ENCODE results near the gene CDC14A. TPM values are rescaled to one million over a fixed set of nuclear protein-coding genes. Genes with fewer than 3 reads are reported as not detected.

Gene CDC14A
- total and polyA plus RNA-seq, 11 donors = 1.7 to 8.8 (median 3.5) TPM

DNA sequence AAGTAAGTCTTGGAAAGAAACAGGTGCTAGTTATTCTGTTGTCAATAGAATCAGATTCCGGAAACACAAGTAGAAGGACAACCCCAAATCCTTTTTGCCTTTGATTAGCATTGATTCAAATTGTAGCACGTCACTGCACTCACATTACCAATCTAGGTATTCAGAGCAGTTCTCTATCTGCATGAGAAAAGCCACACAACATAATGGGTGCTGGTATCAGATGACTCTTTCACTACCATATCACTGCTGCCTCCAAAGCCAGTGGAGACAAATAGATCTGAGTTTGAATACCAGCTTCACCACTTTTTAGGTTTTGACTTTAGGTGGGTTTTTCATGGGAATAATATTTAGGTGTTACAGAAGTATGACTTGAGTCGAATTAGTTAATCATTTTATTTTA, 47.4 kb upstream of the CDC14A start:
- Histone ChIP-seq H3K9me3 (peaks cover 0 to 5% (median 0%) of the 10 kb centered on the region in 12 donors), H3K36me3 (no peaks in the 10 kb centered on the region), H3K27me3 (no peaks in the 10 kb centered on the region), H3K4me3 (no peak overlapping the region), H3K4me1 (no peaks in the 10 kb centered on the region), H3K27ac (no peak overlapping the region)
- TF ChIP-seq POLR2A (IDR thresholded peaks at IDR 0.05) = no peak
- TF ChIP-seq, protein P1, sequence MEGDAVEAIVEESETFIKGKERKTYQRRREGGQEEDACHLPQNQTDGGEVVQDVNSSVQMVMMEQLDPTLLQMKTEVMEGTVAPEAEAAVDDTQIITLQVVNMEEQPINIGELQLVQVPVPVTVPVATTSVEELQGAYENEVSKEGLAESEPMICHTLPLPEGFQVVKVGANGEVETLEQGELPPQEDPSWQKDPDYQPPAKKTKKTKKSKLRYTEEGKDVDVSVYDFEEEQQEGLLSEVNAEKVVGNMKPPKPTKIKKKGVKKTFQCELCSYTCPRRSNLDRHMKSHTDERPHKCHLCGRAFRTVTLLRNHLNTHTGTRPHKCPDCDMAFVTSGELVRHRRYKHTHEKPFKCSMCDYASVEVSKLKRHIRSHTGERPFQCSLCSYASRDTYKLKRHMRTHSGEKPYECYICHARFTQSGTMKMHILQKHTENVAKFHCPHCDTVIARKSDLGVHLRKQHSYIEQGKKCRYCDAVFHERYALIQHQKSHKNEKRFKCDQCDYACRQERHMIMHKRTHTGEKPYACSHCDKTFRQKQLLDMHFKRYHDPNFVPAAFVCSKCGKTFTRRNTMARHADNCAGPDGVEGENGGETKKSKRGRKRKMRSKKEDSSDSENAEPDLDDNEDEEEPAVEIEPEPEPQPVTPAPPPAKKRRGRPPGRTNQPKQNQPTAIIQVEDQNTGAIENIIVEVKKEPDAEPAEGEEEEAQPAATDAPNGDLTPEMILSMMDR (IDR thresholded peaks at IDR 0.05) = no peak
- ATAC-seq (no peak), DNase-seq (no peak)
- WGBS, 4 donors = 85 to 93% (median 86%) methylated on average over 3 of the region's 3 CpGs
- intact Hi-C loops (cut with DNase I) = no loop called here

DNA sequence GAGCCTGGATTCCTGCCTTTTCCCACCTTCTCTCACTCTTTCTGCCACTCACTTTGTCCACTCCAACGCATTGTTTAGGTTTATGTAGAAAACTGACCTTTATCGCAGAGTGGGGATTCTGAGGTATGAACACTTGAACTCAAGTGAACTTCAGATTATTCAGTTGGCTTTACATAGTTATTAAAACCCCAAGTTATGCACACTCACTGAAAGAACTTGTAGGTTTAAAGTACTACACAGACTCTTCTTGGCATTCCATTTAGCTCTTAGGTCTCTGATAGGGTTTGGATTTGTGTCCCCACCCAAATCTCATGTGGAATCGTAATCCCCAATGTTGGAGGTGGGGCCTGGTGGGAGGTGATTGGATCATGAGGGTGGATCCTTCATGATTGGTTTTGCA, 46.4 kb upstream of the CDC14A start:
- WGBS, 4 donors = 93 to 98% (median 95%) methylated on average over 3 of the region's 3 CpGs

DNA sequence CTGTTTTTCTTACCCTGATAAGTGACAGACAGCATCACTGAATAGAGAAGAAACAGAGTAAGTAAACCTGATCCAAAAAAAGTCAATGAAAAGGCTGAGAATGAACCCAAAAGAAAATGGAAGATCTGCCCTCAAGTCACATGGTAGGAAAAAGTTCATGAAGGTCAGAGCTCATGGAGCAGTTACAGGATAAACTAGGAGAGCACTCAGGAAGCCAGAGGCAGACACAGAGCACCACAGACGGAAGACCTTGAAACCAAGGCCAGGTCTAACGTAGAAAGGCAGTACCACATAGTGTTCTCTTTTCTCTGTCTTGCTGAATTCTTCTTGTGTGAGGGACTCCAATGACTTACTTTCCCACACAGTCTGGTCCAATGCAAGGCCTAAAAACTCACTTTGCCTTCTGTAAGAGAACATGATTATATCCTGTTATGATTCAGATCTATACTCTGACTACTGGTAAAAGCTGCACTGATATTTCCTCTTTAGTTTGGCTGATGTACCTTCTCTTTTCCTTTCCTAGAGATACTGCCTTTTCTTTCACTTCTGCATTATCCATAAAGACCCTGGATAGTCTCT, 45.5 kb upstream of the CDC14A start:
- H3K9me3 ChIP-seq = peaks cover 0 to 10% (median 0%) of the 10 kb centered on the region in 12 donors
- no peaks in the 10 kb centered on the region for H3K27me3 ChIP-seq
- H3K4me3 ChIP-seq = no peak overlapping the region
- intact Hi-C loops (cut with DNase I) = no loop called here
- H3K4me1 ChIP-seq = no peaks in the 10 kb centered on the region
- TF ChIP-seq, protein P1 (IDR thresholded peaks at IDR 0.05) = no peak
- no peak for TF ChIP-seq POLR2A (IDR thresholded peaks at IDR 0.05)
- DNase-seq = no peak
- no peaks in the 10 kb centered on the region for H3K36me3 ChIP-seq
- ATAC-seq = no peak
- 70 to 82% (median 75%) methylated on average over 2 of the region's 2 CpGs for WGBS, 4 donors
- no peak overlapping the region for H3K27ac ChIP-seq

More for the DNA sequence above, 46.4 kb upstream of the CDC14A start:
- no peaks in the 10 kb centered on the region for H3K4me1 ChIP-seq
- ATAC-seq (no peak), DNase-seq (no peak)
- no peaks in the 10 kb centered on the region for H3K36me3 ChIP-seq
- no peak overlapping the region for H3K27ac ChIP-seq
- intact Hi-C loops (cut with DNase I) = no loop called here
- TF ChIP-seq, protein P1 (IDR thresholded peaks at IDR 0.05) = no peak
- no peak for TF ChIP-seq POLR2A (IDR thresholded peaks at IDR 0.05)
- no peaks in the 10 kb centered on the region for H3K27me3 ChIP-seq
- no peak overlapping the region for H3K4me3 ChIP-seq
- peaks cover 0 to 10% (median 0%) of the 10 kb centered on the region in 12 donors for H3K9me3 ChIP-seq

DNA sequence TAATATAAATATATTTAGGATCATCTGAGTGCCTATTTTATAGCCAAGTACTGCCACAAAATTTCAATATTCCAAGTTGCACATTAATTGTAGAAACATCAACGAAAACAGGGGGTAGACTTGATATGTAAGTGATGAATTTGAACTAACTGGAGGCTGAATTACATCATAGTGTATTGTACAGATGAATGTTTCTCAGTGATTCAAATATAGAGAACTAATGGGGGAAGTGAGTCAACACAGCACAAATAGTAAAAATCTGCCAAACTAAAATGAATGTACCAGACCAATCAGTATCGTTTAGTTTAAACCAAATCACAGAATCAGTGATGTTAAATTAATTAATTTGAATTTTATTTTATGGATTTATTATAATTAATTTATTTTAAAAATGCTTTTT, 43.5 kb upstream of the CDC14A start:
- H3K9me3 ChIP-seq = peaks cover 0 to 10% (median 0%) of the 10 kb centered on the region in 12 donors
- H3K27ac ChIP-seq = no peak overlapping the region
- H3K4me3 ChIP-seq = no peak overlapping the region
- no peaks in the 10 kb centered on the region for H3K27me3 ChIP-seq
- TF ChIP-seq, protein P1 (IDR thresholded peaks at IDR 0.05) = no peak
- TF ChIP-seq POLR2A (IDR thresholded peaks at IDR 0.05) = no peak
- no peaks in the 10 kb centered on the region for H3K36me3 ChIP-seq
- ATAC-seq = no peak
- intact Hi-C loops (cut with DNase I) = no loop called here
- 66 to 81% (median 78%) methylated on average over 2 of the region's 2 CpGs for WGBS, 4 donors
- no peak for DNase-seq
- no peaks in the 10 kb centered on the region for H3K4me1 ChIP-seq

Measured in heart left ventricle (tissue), 16 donors.